Measurements from ENCODE around the gene FRAT1. TPM values are rescaled to one million over a fixed set of nuclear protein-coding genes. Genes with fewer than 3 reads are reported as not detected.
"Not testable (repeated sequence)": the region's sequence is repeated elsewhere in the genome, so short reads cannot be mapped to it uniquely, and the experiment has no call there.

The FRAT1 gene
- total and polyA plus RNA-seq, 9 donors: 1.7 to 8.2 (median 4.3) TPM

DNA sequence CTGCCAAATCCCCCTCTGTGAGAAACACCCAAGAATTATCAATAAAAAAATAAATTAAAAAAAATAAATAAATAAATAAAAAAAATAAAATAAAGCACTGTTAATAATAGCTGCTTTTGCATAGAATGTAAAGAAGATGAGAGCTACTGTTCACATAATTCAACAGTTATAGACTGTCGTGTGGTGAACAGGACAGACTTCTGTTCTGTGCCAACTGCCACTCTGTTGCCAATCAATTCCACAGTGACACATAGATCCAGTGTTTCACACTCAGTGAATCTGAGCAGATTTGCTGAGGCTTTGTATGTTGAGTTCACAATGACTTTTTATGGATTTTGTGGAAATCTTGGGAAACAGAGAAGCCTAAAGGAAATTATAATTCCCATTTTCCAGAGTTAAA, 41.5 kb upstream of the FRAT1 start:
- DNase-seq: no peak
- intact Hi-C loops (cut with DNase I): no loop called here
- no peaks in the 10 kb centered on the region for H3K27me3 ChIP-seq
- no peaks in the 10 kb centered on the region for H3K36me3 ChIP-seq
- H3K4me3 ChIP-seq: no peak overlapping the region
- 65 to 90% (median 86%) methylated on average over 1 of the region's 1 CpG for WGBS, 3 donors
- H3K27ac ChIP-seq: no peak overlapping the region
- no peak for TF ChIP-seq EP300 (IDR thresholded peaks at IDR 0.05)
- TF ChIP-seq POLR2A (IDR thresholded peaks at IDR 0.05): no peak
- TF ChIP-seq, protein P1, sequence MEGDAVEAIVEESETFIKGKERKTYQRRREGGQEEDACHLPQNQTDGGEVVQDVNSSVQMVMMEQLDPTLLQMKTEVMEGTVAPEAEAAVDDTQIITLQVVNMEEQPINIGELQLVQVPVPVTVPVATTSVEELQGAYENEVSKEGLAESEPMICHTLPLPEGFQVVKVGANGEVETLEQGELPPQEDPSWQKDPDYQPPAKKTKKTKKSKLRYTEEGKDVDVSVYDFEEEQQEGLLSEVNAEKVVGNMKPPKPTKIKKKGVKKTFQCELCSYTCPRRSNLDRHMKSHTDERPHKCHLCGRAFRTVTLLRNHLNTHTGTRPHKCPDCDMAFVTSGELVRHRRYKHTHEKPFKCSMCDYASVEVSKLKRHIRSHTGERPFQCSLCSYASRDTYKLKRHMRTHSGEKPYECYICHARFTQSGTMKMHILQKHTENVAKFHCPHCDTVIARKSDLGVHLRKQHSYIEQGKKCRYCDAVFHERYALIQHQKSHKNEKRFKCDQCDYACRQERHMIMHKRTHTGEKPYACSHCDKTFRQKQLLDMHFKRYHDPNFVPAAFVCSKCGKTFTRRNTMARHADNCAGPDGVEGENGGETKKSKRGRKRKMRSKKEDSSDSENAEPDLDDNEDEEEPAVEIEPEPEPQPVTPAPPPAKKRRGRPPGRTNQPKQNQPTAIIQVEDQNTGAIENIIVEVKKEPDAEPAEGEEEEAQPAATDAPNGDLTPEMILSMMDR (IDR thresholded peaks at IDR 0.05): no peak
- no peaks in the 10 kb centered on the region for H3K4me1 ChIP-seq (ENCODE audit: insufficient read depth)
- H3K9me3 ChIP-seq: no peaks in the 10 kb centered on the region

DNA sequence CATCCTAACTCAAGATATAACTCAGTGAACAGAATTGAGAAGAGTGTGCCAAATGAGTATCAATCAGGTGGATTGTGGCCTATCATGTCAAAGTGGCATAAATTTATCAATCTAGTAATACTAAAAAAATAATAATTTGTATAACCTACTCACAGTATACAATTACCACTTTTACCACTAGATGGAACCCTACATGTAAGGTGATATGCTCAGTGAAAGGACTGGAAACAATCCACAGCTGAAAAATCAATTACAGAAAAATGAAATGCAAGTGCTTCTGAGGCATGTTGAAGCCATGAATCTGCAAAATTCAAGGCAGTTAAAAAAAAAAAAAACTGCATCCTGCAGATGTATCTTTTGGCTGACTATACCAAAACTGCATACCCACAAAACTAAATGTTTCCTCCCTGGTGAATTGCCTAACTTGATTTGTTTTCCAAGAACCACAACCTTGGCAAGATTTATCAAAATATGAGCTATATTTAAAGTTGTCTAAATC, 40.5 kb upstream of the FRAT1 start:
- H3K9me3 ChIP-seq: no peaks in the 10 kb centered on the region
- no peak for DNase-seq
- H3K4me1 ChIP-seq (ENCODE audit: insufficient read depth): no peaks in the 10 kb centered on the region
- no peak for TF ChIP-seq EP300 (IDR thresholded peaks at IDR 0.05)
- TF ChIP-seq, protein P1 (IDR thresholded peaks at IDR 0.05): peak; percentile 47 to 55 (median 54)
- TF ChIP-seq POLR2A (IDR thresholded peaks at IDR 0.05): no peak
- no peak overlapping the region for H3K4me3 ChIP-seq
- no peaks in the 10 kb centered on the region for H3K27me3 ChIP-seq
- no peaks in the 10 kb centered on the region for H3K36me3 ChIP-seq
- intact Hi-C loops (cut with DNase I): no loop called here
- no peak overlapping the region for H3K27ac ChIP-seq

DNA sequence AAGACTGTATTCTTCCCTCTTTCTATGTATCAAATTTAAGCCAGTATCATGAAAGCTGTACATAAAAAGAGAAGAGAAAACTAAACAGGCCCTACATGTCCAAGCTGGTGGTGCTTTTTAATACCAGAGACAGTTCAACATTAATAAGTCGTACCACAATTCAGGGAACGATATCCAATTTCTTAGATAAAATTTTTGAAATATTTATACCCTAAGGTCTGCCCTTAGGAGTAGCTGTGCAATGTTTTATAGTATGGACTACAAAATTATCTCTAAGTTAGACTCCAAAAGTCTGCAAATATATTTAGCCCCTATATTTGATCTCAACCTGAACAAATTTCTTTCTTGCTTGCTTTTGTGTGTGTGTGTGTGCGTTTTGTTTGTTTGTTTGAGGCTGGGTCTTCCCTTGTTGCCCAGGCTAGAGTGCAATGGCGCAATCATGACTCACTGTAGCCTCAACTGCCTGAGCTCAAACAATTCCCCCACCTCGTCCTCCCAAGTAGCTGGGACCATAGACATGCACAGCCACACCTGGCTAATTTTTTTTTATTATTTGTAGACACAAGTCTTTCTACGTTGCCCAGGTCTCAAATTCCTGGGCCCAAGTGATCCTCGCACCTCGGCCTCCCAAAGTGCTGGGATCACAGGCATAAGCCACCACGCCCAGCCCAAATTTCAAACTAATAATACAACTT, 39.8 kb upstream of the FRAT1 start:
- Histone ChIP-seq H3K27ac (no peak overlapping the region), H3K36me3 (no peaks in the 10 kb centered on the region), H3K9me3 (no peaks in the 10 kb centered on the region), H3K4me3 (no peak overlapping the region), H3K27me3 (no peaks in the 10 kb centered on the region), H3K4me1 (ENCODE audit: insufficient read depth) (no peaks in the 10 kb centered on the region)
- WGBS, 3 donors: 66 to 67% (median 67%) methylated on average over 9 of the region's 9 CpGs
- DNase-seq: peak in 1 of 5 donors; percentile 47
- intact Hi-C loops (cut with DNase I): no loop called here
- TF ChIP-seq, protein P1 (IDR thresholded peaks at IDR 0.05): no peak
- no peak for TF ChIP-seq POLR2A (IDR thresholded peaks at IDR 0.05)
- no peak for TF ChIP-seq EP300 (IDR thresholded peaks at IDR 0.05)

DNA sequence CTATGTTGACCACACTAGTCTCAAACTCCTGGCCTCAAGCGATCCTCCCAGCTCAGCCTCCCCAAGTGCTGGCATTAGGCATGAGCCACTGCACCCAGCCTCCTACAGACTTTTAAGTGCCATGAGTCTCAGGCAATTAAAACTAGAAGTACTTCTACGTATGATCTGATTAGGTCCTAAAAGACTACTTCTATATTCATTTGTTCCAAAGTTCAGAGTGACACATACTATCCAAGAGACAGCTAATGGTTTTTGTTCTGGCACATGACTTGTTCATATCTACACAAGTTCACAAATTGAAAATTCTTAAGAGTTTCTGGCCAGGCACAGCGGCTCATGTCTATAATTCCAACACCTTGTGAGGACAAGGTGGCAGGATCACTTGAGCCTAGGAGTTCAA, 38.3 kb upstream of the FRAT1 start:
- TF ChIP-seq, protein P1 (IDR thresholded peaks at IDR 0.05): no peak
- TF ChIP-seq EP300 (IDR thresholded peaks at IDR 0.05) (no peak), POLR2A (IDR thresholded peaks at IDR 0.05) (no peak)
- intact Hi-C loops (cut with DNase I): loop anchor here in 1 of 4 donors (10.0 kb wide), 1 partner anchor 54 kb away; the partner anchor contains the start of gene FRAT2
- no peak overlapping the region for H3K4me3 ChIP-seq
- no peaks in the 10 kb centered on the region for H3K9me3 ChIP-seq
- H3K4me1 ChIP-seq (ENCODE audit: insufficient read depth): no peaks in the 10 kb centered on the region
- no peaks in the 10 kb centered on the region for H3K36me3 ChIP-seq
- H3K27me3 ChIP-seq: no peaks in the 10 kb centered on the region
- no peak overlapping the region for H3K27ac ChIP-seq
- 74 to 95% (median 85%) methylated on average over 3 of the region's 3 CpGs for WGBS, 3 donors
- no peak for DNase-seq

DNA sequence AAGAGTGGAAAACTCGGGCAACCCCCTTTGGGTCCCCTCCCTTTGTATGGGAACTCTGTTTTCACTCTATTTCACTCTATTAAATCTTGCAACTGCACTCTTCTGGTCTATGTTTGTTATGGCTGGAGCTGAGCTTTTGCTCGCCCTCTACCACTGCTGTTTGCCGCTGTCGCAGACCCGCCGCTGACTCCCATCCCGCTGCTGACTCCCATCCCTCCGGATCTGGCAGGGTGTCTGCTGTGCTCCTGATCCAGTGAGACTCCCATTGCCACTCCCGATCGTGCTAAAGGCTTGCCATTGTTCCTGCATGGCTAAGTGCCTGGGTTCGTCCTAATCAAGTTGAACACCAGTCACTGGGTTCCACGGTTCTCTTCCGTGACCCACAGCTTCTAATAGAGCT, 29.0 kb upstream of the FRAT1 start:
- H3K9me3 ChIP-seq; intact Hi-C loops (cut with DNase I); H3K27ac ChIP-seq; H3K4me1 ChIP-seq (ENCODE audit: insufficient read depth); H3K4me3 ChIP-seq; DNase-seq; H3K27me3 ChIP-seq; H3K36me3 ChIP-seq: not testable (repeated sequence)
- WGBS, 3 donors: 94 to 97% (median 95%) methylated on average over 13 of the region's 13 CpGs

DNA sequence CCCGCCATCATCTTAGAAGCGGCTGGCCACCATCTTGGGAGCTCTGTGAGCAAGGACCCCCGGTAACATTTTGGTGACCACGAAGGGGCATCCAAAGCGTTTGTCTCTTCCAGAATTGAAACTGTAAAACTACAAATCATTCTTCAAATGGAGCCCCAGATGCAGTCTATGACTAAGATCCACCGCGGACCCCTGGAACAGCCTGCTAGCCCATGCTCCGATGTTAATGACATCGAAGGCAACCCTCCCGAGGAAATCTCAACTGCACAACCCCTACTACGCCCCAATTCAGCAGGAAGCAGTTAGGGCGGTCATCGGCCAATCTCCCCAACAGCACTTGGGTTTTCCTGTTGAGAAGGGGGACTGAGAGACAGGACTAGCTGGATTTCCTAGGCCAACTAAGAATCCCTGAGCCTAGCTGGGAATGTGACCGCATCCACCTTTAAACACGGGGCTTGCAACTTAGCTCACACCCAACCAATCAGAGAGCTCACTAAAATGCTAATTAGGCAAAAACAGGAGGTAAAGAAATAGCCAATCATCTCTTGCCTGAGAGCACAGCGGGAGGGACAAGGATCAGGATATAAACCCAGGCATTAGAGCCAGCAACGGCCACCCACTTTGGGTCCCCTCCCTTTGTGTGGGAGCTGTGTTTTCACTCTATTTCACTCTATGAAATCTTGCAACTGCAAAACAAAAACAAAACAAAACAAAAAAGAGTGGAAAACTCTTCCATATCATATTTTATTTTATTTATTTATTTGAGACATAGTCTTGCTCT, 28.3 kb upstream of the FRAT1 start:
- H3K27me3 ChIP-seq; intact Hi-C loops (cut with DNase I); H3K4me1 ChIP-seq (ENCODE audit: insufficient read depth); H3K27ac ChIP-seq; DNase-seq; H3K4me3 ChIP-seq; H3K36me3 ChIP-seq; H3K9me3 ChIP-seq: not testable (repeated sequence)
- WGBS, 3 donors: 87 to 91% (median 89%) methylated on average over 17 of the region's 17 CpGs

All from ovary (tissue), 9 donors.